GM12892 (cell line): Measurements from ENCODE around the gene SDK2.

Experiments used
- POLR2A ChIP-seq: IDR thresholded peaks from 2 replicates; pipeline ENCODE4 v1.6.1; 2011; ENCODE audit warnings: low read depth, low read length, control low read depth
- TAF1 ChIP-seq: IDR thresholded peaks from 2 replicates; pipeline ENCODE4 v1.6.1; 2011; ENCODE audit warnings: low read depth, mild to moderate bottlenecking, control low read depth, low read length, borderline replicate concordance

DNA sequence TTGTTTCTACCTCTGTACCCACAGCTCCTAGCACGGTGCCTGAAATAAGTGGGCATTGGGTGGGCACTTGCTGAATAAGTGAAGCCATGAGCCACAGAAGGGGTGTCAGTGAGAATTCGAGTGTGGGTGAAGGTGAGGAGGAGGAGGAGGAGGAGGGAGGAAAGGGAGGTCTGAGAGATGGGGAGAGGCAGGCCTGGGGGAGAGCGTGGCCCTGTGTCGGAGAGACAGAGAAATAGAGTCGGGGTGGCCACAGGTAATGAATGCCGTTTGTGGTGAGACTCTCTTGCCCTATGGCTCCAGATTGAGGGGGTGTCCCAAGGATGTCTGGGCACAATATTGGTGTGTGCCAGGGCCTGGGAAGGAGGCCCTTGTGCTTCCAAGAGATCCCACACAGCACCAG, 49.2 kb downstream of the SDK2 start:
- TF ChIP-seq POLR2A (no peak), TAF1 (no peak)
